ENCODE data around the gene CLECL1.

Gene CLECL1

GRCh38 chr12:9732921-9733461 lies at the start of gene CLECL1:
Gene CLECL1, minus strand, starts transcription at chr12:9733097.
- no peak for DNase-seq

- no peak for DNase-seq
Measured at GRCh38 chr12:9781360-9781759, 48.5 kb upstream of the CLECL1 start.

- no peak for DNase-seq
Measured at GRCh38 chr12:9779209-9779608, 46.3 kb upstream of the CLECL1 start.

- no peak for DNase-seq
Measured at GRCh38 chr12:9776781-9777180, 43.9 kb upstream of the CLECL1 start.

- no peak for DNase-seq
Measured at GRCh38 chr12:9773216-9773877, 40.5 kb upstream of the CLECL1 start.

- DNase-seq: no peak
Measured at GRCh38 chr12:9763025-9763424, 30.1 kb upstream of the CLECL1 start.

GRCh38 chr12:9762369-9762768 lies 29.5 kb upstream of the CLECL1 start:
- no peak for DNase-seq

GRCh38 chr12:9761419-9761781 lies 28.5 kb upstream of the CLECL1 start:
- DNase-seq: no peak

GRCh38 chr12:9760699-9761418 lies 28.0 kb upstream of the CLECL1 start, which contains the start of gene CD69:
Gene CD69, minus strand, starts transcription at chr12:9760901. Its CDS starts 81 bp downstream, at chr12:9760820.
- DNase-seq: peak in 1 of 14 donors; percentile 8

GRCh38 chr12:9760120-9760519 lies 27.2 kb upstream of the CLECL1 start:
- no peak for DNase-seq

- no peak for DNase-seq
Measured at GRCh38 chr12:9759694-9760093, 26.8 kb upstream of the CLECL1 start.

- DNase-seq: no peak
Measured at GRCh38 chr12:9758119-9758518, 25.2 kb upstream of the CLECL1 start.

- DNase-seq: no peak
Measured at GRCh38 chr12:9757433-9758025, 24.6 kb upstream of the CLECL1 start.

- DNase-seq: no peak
Measured at GRCh38 chr12:9756706-9757105, 23.8 kb upstream of the CLECL1 start.

- DNase-seq: no peak
Measured at GRCh38 chr12:9756170-9756569, 23.3 kb upstream of the CLECL1 start.

- DNase-seq: no peak
Measured at GRCh38 chr12:9755567-9755966, 22.7 kb upstream of the CLECL1 start.

- no peak for DNase-seq
Measured at GRCh38 chr12:9755035-9755434, 22.1 kb upstream of the CLECL1 start.

GRCh38 chr12:9754099-9754927 lies 21.4 kb upstream of the CLECL1 start:
- no peak for DNase-seq

GRCh38 chr12:9753498-9753897 lies 20.6 kb upstream of the CLECL1 start:
- DNase-seq: no peak

GRCh38 chr12:9753073-9753472 lies 20.2 kb upstream of the CLECL1 start:
- no peak for DNase-seq

GRCh38 chr12:9752145-9752933 lies 19.4 kb upstream of the CLECL1 start:
- no peak for DNase-seq
